GM23338 (cell line): ENCODE measurements around the gene SETD1B. TPM values are rescaled to one million over a fixed set of nuclear protein-coding genes. Genes with fewer than 3 reads are reported as not detected.

ENCODE experiments used
- ATAC-seq: fragments of 200-7000 bp; cut with Tn5 transposase; 3 replicates; pipeline ENCODE4 v1.9.1; 2020
- DNase-seq: peaks from one replicate; pipeline ENCODE4 v3.0.0-alpha.2; 2015; ENCODE audit warnings: low spot score
- H2AFZ ChIP-seq: fragments of 200-600 bp; sonication (generic); 2 replicates; pipeline ENCODE4 v1.8.0; 2016; ENCODE audit warnings: antibody characterized with exemption, mild to moderate bottlenecking, moderate library complexity
- H3F3A ChIP-seq: fragments of 200-600 bp; sonication (generic); replicated peaks from 2 replicates; pipeline ENCODE4 v1.8.0; 2017; ENCODE audit warnings: antibody characterized with exemption, mixed run types, low read depth
- H3K27ac ChIP-seq: fragments of 200-600 bp; sonication (generic); 2 replicates; pipeline ENCODE4 v1.6.1; 2016; ENCODE audit warnings: low read depth
- H3K27me3 ChIP-seq: fragments of 200-600 bp; sonication (generic); 2 replicates; pipeline ENCODE4 v1.8.0; 2016; ENCODE audit warnings: mild to moderate bottlenecking, mixed run types, moderate library complexity; ENCODE audit not compliant: insufficient read depth
- H3K36me3 ChIP-seq: fragments of 200-600 bp; sonication (generic); 2 replicates; pipeline ENCODE4 v1.8.0; 2016; ENCODE audit warnings: mild to moderate bottlenecking; ENCODE audit not compliant: insufficient read depth
- H3K4me1 ChIP-seq: fragments of 200-600 bp; sonication (generic); 2 replicates; pipeline ENCODE4 v1.8.0; 2016; ENCODE audit warnings: mild to moderate bottlenecking, moderate library complexity; ENCODE audit not compliant: insufficient read depth
- H3K4me2 ChIP-seq: fragments of 200-600 bp; sonication (generic); 2 replicates; pipeline ENCODE4 v1.7.1; 2017; ENCODE audit warnings: mixed run types
- H3K4me3 ChIP-seq: fragments of 200-600 bp; sonication (generic); 2 replicates; pipeline ENCODE4 v1.6.1; 2016; ENCODE audit warnings: mixed run types
- H3K79me2 ChIP-seq: fragments of 200-600 bp; sonication (generic); replicated peaks from 2 replicates; pipeline ENCODE4 v1.8.0; 2017; ENCODE audit warnings: mild to moderate bottlenecking; ENCODE audit not compliant: insufficient read depth
- H3K9me2 ChIP-seq: fragments of 200-600 bp; sonication (generic); 2 replicates; pipeline ENCODE4 v1.8.0; 2017; ENCODE audit not compliant: insufficient read depth
- H4K20me1 ChIP-seq: fragments of 200-600 bp; sonication (generic); replicated peaks from 2 replicates; pipeline ENCODE4 v1.8.0; 2017; ENCODE audit warnings: mild to moderate bottlenecking; ENCODE audit not compliant: insufficient read depth
- H3K27ac Mint-ChIP-seq: 2 replicates; pipeline ENCODE4 v1.8.0; 2020; ENCODE audit warnings: inconsistent platforms, mild to moderate bottlenecking, moderate library complexity, mixed read lengths
- H3K27me3 Mint-ChIP-seq: 3 replicates; pipeline ENCODE4 v1.8.0; 2022; ENCODE audit warnings: low read depth, mild to moderate bottlenecking, moderate library complexity, mixed read lengths, inconsistent platforms; ENCODE audit not compliant: insufficient read depth, poor library complexity
- H3K36me3 Mint-ChIP-seq: 3 replicates; pipeline ENCODE4 v1.8.0; 2021; ENCODE audit warnings: low read depth, mild to moderate bottlenecking, inconsistent platforms, moderate library complexity, mixed read lengths
- H3K4me1 Mint-ChIP-seq: 3 replicates; pipeline ENCODE4 v1.8.0; 2020; ENCODE audit warnings: mild to moderate bottlenecking, inconsistent platforms, mixed read lengths
- H3K4me3 Mint-ChIP-seq: 3 replicates; pipeline ENCODE4 v1.8.0; 2021; ENCODE audit warnings: moderate library complexity, mild to moderate bottlenecking, inconsistent platforms, mixed read lengths
- H3K9me3 Mint-ChIP-seq: 3 replicates; pipeline ENCODE4 v1.8.0; 2020; ENCODE audit warnings: moderate library complexity, mild to moderate bottlenecking, inconsistent platforms, mixed read lengths
- CREB1 ChIP-seq: fragments of 250-450 bp; sonication (Bioruptor Pico); IDR thresholded peaks from 2 replicates; pipeline ENCODE4 v1.5.0; 2020; ENCODE audit warnings: low read depth, mild to moderate bottlenecking, moderate library complexity
- EZH2phosphoT487 ChIP-seq: fragments of 200-600 bp; sonication (generic); IDR thresholded peaks from one replicate; pipeline ENCODE4 v1.8.1; 2018; ENCODE audit warnings: antibody characterized with exemption; ENCODE audit not compliant: unreplicated experiment
- POLR2AphosphoS5 ChIP-seq: IDR thresholded peaks from 2 replicates; pipeline ENCODE4 v1.6.1; 2016; ENCODE audit warnings: antibody characterized with exemption, low read depth
- polyA plus RNA-seq: library from polyadenylated mRNA; unstranded; fragments of >200 nt; fragmentation: Nextera tagmentation; extraction: Ambion mirVana; gene quantifications from 2 replicates; pipeline ENCODE4 v1.2.1, GENCODE V29; 2016
- total RNA-seq: library from RNA; depleted of rRNA; stranded (reverse); fragments of >200 nt; shearing (Covaris generic); gene quantifications from 2 replicates; pipeline ENCODE4 v1.2.3, GENCODE V29; 2014
- TF ChIP-seq, protein P1 (sequence below): IDR thresholded peaks from one replicate; pipeline ENCODE4 v1.6.1; 2018; ENCODE audit warnings: antibody characterized with exemption; ENCODE audit not compliant: unreplicated experiment
- TF ChIP-seq, protein P2 (sequence below), 2 experiments: fragments of 200-600 bp in 1 of 2; sonication (generic) in 1 of 2; conservative IDR thresholded peaks; 2 replicates each; pipeline versions ENCODE4 v1.5.1 to v1.6.1; 2016 to 2017; ENCODE audit warnings: antibody characterized with exemption in 2 of 2, low read depth in 2 of 2, mild to moderate bottlenecking in 2 of 2, moderate library complexity in 1 of 2
- TF ChIP-seq, protein P3 (sequence below): fragments of 250-450 bp; sonication (Bioruptor Pico); IDR thresholded peaks from 2 replicates; pipeline ENCODE4 v1.5.0; 2020; ENCODE audit warnings: mild to moderate bottlenecking, moderate library complexity
- TF ChIP-seq, protein P4 (sequence below): IDR thresholded peaks from 2 replicates; pipeline ENCODE4 v1.6.1; 2016; ENCODE audit warnings: antibody characterized with exemption

Gene SETD1B
- total and polyA plus RNA-seq, 2 experiments from 2014 or later, result 3.1 to 8.7 TPM

- TF ChIP-seq, protein P1, sequence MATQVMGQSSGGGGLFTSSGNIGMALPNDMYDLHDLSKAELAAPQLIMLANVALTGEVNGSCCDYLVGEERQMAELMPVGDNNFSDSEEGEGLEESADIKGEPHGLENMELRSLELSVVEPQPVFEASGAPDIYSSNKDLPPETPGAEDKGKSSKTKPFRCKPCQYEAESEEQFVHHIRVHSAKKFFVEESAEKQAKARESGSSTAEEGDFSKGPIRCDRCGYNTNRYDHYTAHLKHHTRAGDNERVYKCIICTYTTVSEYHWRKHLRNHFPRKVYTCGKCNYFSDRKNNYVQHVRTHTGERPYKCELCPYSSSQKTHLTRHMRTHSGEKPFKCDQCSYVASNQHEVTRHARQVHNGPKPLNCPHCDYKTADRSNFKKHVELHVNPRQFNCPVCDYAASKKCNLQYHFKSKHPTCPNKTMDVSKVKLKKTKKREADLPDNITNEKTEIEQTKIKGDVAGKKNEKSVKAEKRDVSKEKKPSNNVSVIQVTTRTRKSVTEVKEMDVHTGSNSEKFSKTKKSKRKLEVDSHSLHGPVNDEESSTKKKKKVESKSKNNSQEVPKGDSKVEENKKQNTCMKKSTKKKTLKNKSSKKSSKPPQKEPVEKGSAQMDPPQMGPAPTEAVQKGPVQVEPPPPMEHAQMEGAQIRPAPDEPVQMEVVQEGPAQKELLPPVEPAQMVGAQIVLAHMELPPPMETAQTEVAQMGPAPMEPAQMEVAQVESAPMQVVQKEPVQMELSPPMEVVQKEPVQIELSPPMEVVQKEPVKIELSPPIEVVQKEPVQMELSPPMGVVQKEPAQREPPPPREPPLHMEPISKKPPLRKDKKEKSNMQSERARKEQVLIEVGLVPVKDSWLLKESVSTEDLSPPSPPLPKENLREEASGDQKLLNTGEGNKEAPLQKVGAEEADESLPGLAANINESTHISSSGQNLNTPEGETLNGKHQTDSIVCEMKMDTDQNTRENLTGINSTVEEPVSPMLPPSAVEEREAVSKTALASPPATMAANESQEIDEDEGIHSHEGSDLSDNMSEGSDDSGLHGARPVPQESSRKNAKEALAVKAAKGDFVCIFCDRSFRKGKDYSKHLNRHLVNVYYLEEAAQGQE, result no peak
- TF ChIP-seq CREB1 (CRISPR knock-in tag) (no peak), POLR2AphosphoS5 (no peak)
- TF ChIP-seq, protein P2, sequence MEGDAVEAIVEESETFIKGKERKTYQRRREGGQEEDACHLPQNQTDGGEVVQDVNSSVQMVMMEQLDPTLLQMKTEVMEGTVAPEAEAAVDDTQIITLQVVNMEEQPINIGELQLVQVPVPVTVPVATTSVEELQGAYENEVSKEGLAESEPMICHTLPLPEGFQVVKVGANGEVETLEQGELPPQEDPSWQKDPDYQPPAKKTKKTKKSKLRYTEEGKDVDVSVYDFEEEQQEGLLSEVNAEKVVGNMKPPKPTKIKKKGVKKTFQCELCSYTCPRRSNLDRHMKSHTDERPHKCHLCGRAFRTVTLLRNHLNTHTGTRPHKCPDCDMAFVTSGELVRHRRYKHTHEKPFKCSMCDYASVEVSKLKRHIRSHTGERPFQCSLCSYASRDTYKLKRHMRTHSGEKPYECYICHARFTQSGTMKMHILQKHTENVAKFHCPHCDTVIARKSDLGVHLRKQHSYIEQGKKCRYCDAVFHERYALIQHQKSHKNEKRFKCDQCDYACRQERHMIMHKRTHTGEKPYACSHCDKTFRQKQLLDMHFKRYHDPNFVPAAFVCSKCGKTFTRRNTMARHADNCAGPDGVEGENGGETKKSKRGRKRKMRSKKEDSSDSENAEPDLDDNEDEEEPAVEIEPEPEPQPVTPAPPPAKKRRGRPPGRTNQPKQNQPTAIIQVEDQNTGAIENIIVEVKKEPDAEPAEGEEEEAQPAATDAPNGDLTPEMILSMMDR (conservative IDR thresholded peaks at IDR 0.05; ENCODE audit: low read depth in 2 of 2), result no peak
Measured at GRCh38 chr12:121817648-121818043, 13.8 kb downstream of the SETD1B start (continued).

- Mint-ChIP-seq H3K27me3 (peaks cover 4% of the 10 kb centered on the region), H3K4me3 (no peak overlapping the region), H3K27ac (no peak overlapping the region), H3K9me3 (no peaks in the 10 kb centered on the region), H3K36me3 (peaks cover 43% of the 10 kb centered on the region), H3K4me1 (no peaks in the 10 kb centered on the region)
- DNase-seq (no peak), ATAC-seq (no peak)
- H3K36me3 ChIP-seq, result peaks cover 3% of the 10 kb centered on the region; the same call in 1 of the 2 replicates
- no peaks in the 10 kb centered on the region for H3K9me2 ChIP-seq
- H3K4me3 ChIP-seq, result no peak overlapping the region
- no peak overlapping the region for H2AFZ ChIP-seq
- H3K4me1 ChIP-seq, result no peaks in the 10 kb centered on the region
- peaks cover 5% of the 10 kb centered on the region for H4K20me1 ChIP-seq
- H3K27ac ChIP-seq, result no peak overlapping the region
- 0 out of 2 replicates have a peak, but pooled peaks cover 3% of the 10 kb centered on the region for H3F3A ChIP-seq
- H3K4me2 ChIP-seq, result no peak overlapping the region
- H3K27me3 ChIP-seq, result no peaks in the 10 kb centered on the region
- H3K79me2 ChIP-seq, result no peaks in the 10 kb centered on the region
- TF ChIP-seq, protein P3, sequence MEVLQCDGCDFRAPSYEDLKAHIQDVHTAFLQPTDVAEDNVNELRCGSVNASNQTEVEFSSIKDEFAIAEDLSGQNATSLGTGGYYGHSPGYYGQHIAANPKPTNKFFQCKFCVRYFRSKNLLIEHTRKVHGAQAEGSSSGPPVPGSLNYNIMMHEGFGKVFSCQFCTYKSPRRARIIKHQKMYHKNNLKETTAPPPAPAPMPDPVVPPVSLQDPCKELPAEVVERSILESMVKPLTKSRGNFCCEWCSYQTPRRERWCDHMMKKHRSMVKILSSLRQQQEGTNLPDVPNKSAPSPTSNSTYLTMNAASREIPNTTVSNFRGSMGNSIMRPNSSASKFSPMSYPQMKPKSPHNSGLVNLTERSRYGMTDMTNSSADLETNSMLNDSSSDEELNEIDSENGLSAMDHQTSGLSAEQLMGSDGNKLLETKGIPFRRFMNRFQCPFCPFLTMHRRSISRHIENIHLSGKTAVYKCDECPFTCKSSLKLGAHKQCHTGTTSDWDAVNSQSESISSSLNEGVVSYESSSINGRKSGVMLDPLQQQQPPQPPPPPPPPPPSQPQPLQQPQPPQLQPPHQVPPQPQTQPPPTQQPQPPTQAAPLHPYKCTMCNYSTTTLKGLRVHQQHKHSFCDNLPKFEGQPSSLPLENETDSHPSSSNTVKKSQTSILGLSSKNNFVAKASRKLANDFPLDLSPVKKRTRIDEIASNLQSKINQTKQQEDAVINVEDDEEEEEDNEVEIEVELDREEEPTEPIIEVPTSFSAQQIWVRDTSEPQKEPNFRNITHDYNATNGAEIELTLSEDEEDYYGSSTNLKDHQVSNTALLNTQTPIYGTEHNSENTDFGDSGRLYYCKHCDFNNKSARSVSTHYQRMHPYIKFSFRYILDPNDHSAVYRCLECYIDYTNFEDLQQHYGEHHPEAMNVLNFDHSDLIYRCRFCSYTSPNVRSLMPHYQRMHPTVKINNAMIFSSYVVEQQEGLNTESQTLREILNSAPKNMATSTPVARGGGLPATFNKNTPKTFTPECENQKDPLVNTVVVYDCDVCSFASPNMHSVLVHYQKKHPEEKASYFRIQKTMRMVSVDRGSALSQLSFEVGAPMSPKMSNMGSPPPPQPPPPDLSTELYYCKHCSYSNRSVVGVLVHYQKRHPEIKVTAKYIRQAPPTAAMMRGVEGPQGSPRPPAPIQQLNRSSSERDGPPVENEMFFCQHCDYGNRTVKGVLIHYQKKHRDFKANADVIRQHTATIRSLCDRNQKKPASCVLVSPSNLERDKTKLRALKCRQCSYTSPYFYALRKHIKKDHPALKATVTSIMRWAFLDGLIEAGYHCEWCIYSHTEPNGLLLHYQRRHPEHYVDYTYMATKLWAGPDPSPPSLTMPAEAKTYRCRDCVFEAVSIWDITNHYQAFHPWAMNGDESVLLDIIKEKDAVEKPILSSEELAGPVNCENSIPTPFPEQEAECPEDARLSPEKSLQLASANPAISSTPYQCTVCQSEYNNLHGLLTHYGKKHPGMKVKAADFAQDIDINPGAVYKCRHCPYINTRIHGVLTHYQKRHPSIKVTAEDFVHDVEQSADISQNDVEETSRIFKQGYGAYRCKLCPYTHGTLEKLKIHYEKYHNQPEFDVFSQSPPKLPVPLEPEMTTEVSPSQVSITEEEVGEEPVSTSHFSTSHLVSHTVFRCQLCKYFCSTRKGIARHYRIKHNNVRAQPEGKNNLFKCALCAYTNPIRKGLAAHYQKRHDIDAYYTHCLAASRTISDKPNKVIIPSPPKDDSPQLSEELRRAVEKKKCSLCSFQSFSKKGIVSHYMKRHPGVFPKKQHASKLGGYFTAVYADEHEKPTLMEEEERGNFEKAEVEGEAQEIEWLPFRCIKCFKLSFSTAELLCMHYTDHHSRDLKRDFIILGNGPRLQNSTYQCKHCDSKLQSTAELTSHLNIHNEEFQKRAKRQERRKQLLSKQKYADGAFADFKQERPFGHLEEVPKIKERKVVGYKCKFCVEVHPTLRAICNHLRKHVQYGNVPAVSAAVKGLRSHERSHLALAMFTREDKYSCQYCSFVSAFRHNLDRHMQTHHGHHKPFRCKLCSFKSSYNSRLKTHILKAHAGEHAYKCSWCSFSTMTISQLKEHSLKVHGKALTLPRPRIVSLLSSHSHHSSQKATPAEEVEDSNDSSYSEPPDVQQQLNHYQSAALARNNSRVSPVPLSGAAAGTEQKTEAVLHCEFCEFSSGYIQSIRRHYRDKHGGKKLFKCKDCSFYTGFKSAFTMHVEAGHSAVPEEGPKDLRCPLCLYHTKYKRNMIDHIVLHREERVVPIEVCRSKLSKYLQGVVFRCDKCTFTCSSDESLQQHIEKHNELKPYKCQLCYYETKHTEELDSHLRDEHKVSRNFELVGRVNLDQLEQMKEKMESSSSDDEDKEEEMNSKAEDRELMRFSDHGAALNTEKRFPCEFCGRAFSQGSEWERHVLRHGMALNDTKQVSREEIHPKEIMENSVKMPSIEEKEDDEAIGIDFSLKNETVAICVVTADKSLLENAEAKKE (CRISPR knock-in tag), result no peak
- TF ChIP-seq, protein P4, sequence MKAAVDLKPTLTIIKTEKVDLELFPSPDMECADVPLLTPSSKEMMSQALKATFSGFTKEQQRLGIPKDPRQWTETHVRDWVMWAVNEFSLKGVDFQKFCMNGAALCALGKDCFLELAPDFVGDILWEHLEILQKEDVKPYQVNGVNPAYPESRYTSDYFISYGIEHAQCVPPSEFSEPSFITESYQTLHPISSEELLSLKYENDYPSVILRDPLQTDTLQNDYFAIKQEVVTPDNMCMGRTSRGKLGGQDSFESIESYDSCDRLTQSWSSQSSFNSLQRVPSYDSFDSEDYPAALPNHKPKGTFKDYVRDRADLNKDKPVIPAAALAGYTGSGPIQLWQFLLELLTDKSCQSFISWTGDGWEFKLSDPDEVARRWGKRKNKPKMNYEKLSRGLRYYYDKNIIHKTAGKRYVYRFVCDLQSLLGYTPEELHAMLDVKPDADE, result no peak
- no peak for TF ChIP-seq EZH2phosphoT487
- no peak for TF ChIP-seq POLR2AphosphoS5
Measured at GRCh38 chr12:121819212-121819949, 15.6 kb downstream of the SETD1B start.
